Sigmoid colon (tissue), 4 donors: ENCODE data around the gene IGF2BP2.

Experiments used
- CTCF ChIP-seq, 4 experiments: fragments of 450-650 bp in 3 of 4; fragments of 200-600 bp in 1 of 4; IDR thresholded peaks; one replicate each; pipeline ENCODE4 v1.5.1; 2016 to 2019; ENCODE audit warnings: antibody characterized with exemption in 4 of 4, mild to moderate bottlenecking in 3 of 4, moderate library complexity in 2 of 4
- EP300 ChIP-seq, 4 donors: sonication (generic); formaldehyde crosslinking; IDR thresholded peaks; one replicate each; pipeline ENCODE4 v1.6.1; 2017; ENCODE audit warnings: antibody characterized with exemption in 4 of 4

- TF ChIP-seq EP300 (IDR thresholded peaks at IDR 0.05) (no peak), CTCF (IDR thresholded peaks at IDR 0.05) (no peak)
Observed at GRCh38 chr3:185825639-185826481, 1.0 kb upstream of the IGF2BP2 start.
